Small intestine (tissue), 7 donors: ENCODE measurements around the gene CTF1. TPM values are rescaled to one million over a fixed set of nuclear protein-coding genes. Genes with fewer than 3 reads are reported as not detected.
A peak's percentile ranks its signal among the peaks of the same experiment; 100 is the strongest.
"Not testable (repeated sequence)": the region's sequence is repeated elsewhere in the genome, so short reads cannot be mapped to it uniquely, and the experiment has no call there.

Source experiments
- DNase-seq, 2 donors: peaks; one replicate each; pipeline versions ENCODE4 v3.0.0 to v3.0.0-alpha.2; 2013
- FAIRE-seq: peaks from 2 replicates; lab custom pipeline; 2012; peaks lifted over from hg19 to GRCh38; lab: Jason Lieb, UNC
- H3K27ac ChIP-seq, 3 donors: one replicate each; pipeline ENCODE4 v1.5.1; 2013; ENCODE audit warnings: low read length in 2 of 3, mild to moderate bottlenecking in 2 of 3, control low read depth in 1 of 3, inconsistent platforms in 1 of 3, low read depth in 1 of 3, moderate library complexity in 1 of 3
- H3K27me3 ChIP-seq, 3 donors: one replicate each; pipeline ENCODE4 v1.6.1; 2013; ENCODE audit warnings: low read length in 3 of 3, inconsistent platforms in 1 of 3; ENCODE audit not compliant: control insufficient read depth in 3 of 3, insufficient read depth in 3 of 3
- H3K36me3 ChIP-seq, 3 donors: one replicate each; pipeline ENCODE4 v1.6.1; 2013; ENCODE audit warnings: low read length in 3 of 3, inconsistent platforms in 1 of 3, low read depth in 1 of 3, mild to moderate bottlenecking in 1 of 3, moderate library complexity in 1 of 3; ENCODE audit not compliant: control insufficient read depth in 3 of 3, insufficient read depth in 2 of 3
- H3K4me1 ChIP-seq, 3 donors: one replicate each; pipeline ENCODE4 v1.6.1; 2013; ENCODE audit warnings: low read length in 2 of 3, inconsistent platforms in 1 of 3, low read depth in 1 of 3, mild to moderate bottlenecking in 1 of 3, moderate library complexity in 1 of 3; ENCODE audit not compliant: control insufficient read depth in 3 of 3, insufficient read depth in 2 of 3
- H3K4me3 ChIP-seq, 3 donors: one replicate each; pipeline ENCODE4 v1.5.1; 2013; ENCODE audit warnings: low read length in 3 of 3, control low read depth in 1 of 3, inconsistent platforms in 1 of 3, low read depth in 1 of 3, mild to moderate bottlenecking in 1 of 3, moderate library complexity in 1 of 3
- H3K9me3 ChIP-seq, 2 donors: one replicate each; pipeline ENCODE4 v1.6.1; 2013; ENCODE audit warnings: low read depth in 1 of 2, low read length in 1 of 2; ENCODE audit not compliant: control insufficient read depth in 2 of 2, insufficient read depth in 1 of 2
- WGBS, 3 donors: extraction: QIAGEN DNeasy Blood & Tissue Kit; methylation state at CpG; one replicate each; pipeline ENCODE4 v1.1.7; 2013; 5-methylcytosine and 5-hydroxymethylcytosine counted together
- polyA plus RNA-seq, 4 donors: library from polyadenylated mRNA; stranded (reverse) in 3 of 4; unstranded in 1 of 4; fragments of 200-250 nt in 3 of 4; fragments of 120-200 nt in 1 of 4; gene quantifications; one replicate each; pipeline versions ENCODE4 v1.2.1 to v1.2.3, GENCODE V29; 2013
- donor health status: healthy with polysubstance abuse.
- donor health status: control.
- donor health status: control.
- donor health status: Bipolar disorder and iron deficiency.
- donor health status: healthy.

CTF1 gene
- polyA plus RNA-seq, 4 donors = 1.1 to 3.0 TPM; not detected in 2

DNA sequence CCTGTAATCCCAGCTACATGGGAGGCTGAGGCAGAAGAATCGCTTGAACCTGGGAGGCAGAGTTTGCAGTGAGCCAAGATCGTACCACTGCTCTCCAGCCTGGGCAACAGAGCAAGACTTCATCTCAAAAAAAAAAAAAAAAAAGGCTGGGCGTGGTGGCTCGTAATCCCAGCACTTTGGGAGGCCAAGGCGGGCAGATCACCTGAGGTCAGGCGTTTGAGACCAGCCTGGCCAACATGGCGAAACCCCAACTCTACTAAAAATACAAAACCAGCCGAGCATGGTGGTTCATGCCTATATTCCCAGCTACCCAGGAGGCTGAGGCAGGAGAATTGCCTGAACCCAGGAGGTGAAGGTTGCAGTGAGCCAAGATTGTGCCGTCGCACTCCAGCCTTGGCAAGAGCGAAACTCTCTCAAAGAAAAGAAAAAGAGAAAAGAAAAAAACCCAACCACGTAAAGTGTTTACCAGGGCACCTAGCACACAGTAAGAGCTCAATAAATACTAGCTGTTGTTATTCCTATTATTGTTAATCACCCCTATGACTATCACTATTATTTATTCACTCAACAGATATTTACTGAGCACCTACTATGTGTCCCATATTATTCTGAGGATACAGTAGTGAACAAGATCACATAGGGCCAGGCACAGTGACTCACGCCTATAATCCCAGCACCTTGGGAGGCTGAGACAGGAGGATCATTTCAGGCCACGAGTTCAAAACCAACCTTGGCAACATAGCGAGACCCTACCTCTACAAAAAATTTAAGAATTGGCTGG is 5.2 kb upstream of the CTF1 start:
- not testable (repeated sequence) for H3K9me3 ChIP-seq, H3K27ac ChIP-seq, DNase-seq, H3K27me3 ChIP-seq, H3K4me3 ChIP-seq, FAIRE-seq
- peaks cover 0 to 53% (median 3%) of the 10 kb centered on the region in 3 donors for H3K36me3 ChIP-seq
- H3K4me1 ChIP-seq = peaks cover 1 to 30% (median 2%) of the 10 kb centered on the region in 3 donors
- WGBS, 3 donors = 88 to 92% (median 91%) methylated on average over 14 to 15 of the region's 15 CpGs

DNA sequence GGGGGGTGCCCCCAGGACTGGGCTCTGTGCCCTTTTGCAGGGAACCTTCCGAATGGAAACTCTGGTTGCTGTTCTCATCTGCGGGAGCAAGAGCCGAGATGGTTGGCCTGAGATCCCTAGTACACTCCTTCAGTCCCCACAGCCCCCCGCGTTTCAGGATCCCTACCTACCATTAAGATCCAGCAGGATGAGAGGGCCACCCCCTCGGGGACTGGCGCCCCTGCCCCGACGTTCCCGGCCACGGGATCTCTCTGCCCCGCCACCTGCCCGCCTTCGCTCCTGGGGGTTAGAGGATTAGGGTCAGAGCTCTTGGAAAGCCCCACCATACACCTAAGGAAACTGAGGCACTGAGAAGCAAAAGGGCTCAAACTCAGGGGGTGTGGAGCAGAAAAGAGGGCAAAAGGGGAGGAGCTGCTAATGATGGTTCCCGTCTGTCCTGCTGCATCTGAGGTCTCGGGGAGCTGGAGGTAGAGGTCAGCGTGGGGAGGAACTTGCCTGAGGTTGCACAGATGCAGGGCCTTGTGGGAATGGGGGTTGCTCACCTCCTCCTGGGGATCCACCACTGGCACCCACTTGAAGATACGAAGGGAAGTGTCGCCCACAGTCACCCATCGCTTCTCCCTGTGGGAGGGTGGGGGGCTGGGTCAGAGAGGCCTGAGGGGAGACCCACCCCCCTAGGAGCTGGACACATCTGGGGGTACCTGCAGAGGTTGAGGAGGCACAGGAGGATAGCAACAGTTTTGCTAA is 3.6 kb upstream of the CTF1 start:
- Histone ChIP-seq H3K4me1 (peaks cover 1 to 39% (median 2%) of the 10 kb centered on the region in 3 donors), H3K27me3 (no peaks in the 10 kb centered on the region), H3K9me3 (no peaks in the 10 kb centered on the region), H3K27ac (no peak overlapping the region), H3K36me3 (peaks cover 0 to 38% (median 3%) of the 10 kb centered on the region in 3 donors), H3K4me3 (peak overlapping the region; percentile 65 to 85 (median 84))
- no peak for FAIRE-seq
- WGBS, 3 donors = 52 to 63% (median 63%) methylated on average over 19 to 20 of the region's 20 CpGs
- DNase-seq = no peak

DNA sequence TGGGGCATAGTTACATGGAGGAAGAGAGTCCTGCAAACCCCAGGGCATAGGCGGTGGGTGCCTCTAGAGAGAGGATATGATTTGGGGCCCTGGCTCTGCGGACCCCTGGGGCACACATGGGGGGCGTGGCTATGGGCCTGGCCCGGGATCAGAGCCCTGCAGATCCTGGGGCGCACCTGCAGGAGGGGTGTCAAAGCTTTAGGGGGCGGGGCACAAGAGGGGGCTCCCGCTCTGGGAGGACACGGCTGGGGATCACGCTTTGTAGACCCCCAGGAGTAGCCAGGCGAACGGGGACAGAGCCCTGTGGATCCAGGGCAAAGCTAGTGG is 3.0 kb upstream of the CTF1 start:
- FAIRE-seq = no peak
- H3K4me3 ChIP-seq = peak overlapping the region; percentile 65 to 85 (median 84)
- 0 to 1% (median 0%) methylated on average over 10 to 11 of the region's 11 CpGs for WGBS, 3 donors
- no peak for DNase-seq
- peak overlapping the region; percentile 71 to 93 (median 78) for H3K27ac ChIP-seq
- peaks cover 0 to 36% (median 3%) of the 10 kb centered on the region in 3 donors for H3K36me3 ChIP-seq
- peaks cover 1 to 39% (median 2%) of the 10 kb centered on the region in 3 donors for H3K4me1 ChIP-seq
- no peaks in the 10 kb centered on the region for H3K9me3 ChIP-seq
- H3K27me3 ChIP-seq = no peaks in the 10 kb centered on the region

DNA sequence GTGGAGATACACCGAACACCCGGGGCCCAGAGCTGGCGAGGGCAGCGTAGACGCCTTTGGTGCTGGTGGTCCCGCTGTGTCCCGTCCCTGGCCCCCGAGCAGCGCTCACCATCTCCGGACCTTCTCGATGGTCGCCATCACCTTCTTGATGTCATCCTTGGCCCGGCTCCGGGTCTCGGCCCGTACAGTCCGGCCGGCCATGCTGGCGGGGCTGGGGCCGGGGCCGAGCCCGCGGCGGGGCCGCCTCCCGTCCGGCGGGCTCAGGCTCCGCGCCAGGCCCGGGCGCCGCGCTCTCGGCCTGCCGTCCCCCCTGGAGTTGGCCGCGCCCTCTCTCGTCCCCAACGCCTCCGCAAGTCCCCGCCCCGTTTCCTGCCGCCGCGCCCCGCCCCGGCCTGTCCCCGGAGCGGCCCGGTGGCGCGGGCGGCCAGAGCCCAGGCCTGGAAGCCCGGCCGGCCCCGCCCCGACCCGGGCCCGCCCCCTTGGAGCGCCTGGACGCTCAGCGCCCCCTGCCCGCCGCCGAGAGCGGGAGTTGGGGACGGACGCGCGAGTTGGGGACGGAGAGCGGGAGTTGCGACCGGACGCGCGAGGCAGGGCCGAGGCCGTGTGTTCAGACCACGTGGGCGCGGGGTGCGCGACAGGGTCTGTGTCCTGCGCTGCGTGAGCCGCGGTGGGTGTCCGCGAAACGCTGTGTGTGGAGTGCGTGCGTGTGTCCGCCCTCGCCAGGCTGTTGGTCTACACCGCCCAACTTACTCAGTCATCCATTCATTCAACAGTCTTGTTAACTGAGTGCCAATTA is 2.5 kb upstream of the CTF1 start, which contains the start of gene BCL7C:
TSS of gene BCL7C (minus strand) at position 334 of the 796 bp plus-strand sequence. CDS start at position 201, 133 bp downstream.
- peaks cover 0 to 31% (median under 1%) of the 10 kb centered on the region in 3 donors for H3K36me3 ChIP-seq
- H3K4me1 ChIP-seq = peaks cover 1 to 39% (median 2%) of the 10 kb centered on the region in 3 donors
- peak within 1 kb of the TSS; percentile 71 to 93 (median 86) for H3K27ac ChIP-seq
- FAIRE-seq (no peak), DNase-seq (peak; percentile 93 to 96)
- no peaks in the 10 kb centered on the region for H3K27me3 ChIP-seq
- WGBS, 3 donors = 1% methylated on average over 39 to 97 of the region's 97 CpGs
- H3K4me3 ChIP-seq = peak within 1 kb of the TSS; percentile 65 to 85 (median 84)
- H3K9me3 ChIP-seq = no peaks in the 10 kb centered on the region

DNA sequence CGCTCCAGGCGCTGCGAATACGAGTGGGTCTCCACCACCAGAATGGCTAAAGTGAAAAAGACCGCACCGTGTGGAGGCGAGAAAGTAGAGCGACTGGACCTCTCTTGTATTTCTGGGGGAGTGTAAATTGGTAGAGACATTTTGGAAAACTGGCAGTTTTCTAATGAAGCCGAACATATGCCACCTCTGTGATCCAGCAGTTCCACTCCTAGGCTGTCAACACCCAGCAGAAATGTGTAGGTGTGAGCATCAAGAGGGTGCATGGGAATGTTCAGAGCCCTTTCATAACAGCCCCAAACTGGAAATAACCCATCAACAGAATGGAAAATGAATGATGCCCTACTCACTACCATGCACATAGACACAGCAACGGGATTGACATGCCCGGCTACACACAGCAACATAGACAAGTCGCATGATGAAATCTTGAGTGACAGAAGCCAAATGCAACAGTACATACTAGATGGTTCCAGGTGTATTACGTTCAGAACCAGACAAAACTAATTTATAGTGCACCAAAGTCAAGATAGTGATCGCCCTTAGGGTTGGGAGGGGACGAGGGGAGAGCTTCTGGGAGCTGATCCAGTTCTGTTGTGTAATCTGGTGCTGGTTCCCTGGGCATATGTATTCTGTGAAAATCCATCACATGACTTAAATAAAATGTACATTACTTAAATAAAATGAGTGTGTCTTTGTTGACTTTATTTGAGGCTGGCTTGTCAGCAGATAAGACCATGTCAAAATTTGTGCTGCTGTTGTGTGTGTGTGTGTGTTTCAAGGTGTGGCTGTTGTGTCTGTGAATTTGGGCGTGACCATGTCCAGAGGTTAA is 1.7 kb upstream of the CTF1 start:
- H3K4me3 ChIP-seq = peak overlapping the region in 2 of 3 donors; percentile 53 to 84
- WGBS, 3 donors = 27 to 47% (median 38%) methylated on average over 16 of the region's 16 CpGs
- no peaks in the 10 kb centered on the region for H3K27me3 ChIP-seq
- H3K4me1 ChIP-seq = peaks cover 1 to 39% (median 2%) of the 10 kb centered on the region in 3 donors
- FAIRE-seq = no peak
- peak overlapping the region; percentile 67 to 93 (median 86) for H3K27ac ChIP-seq
- peaks cover 0 to 23% (median 0%) of the 10 kb centered on the region in 3 donors for H3K36me3 ChIP-seq
- no peak for DNase-seq
- no peaks in the 10 kb centered on the region for H3K9me3 ChIP-seq

DNA sequence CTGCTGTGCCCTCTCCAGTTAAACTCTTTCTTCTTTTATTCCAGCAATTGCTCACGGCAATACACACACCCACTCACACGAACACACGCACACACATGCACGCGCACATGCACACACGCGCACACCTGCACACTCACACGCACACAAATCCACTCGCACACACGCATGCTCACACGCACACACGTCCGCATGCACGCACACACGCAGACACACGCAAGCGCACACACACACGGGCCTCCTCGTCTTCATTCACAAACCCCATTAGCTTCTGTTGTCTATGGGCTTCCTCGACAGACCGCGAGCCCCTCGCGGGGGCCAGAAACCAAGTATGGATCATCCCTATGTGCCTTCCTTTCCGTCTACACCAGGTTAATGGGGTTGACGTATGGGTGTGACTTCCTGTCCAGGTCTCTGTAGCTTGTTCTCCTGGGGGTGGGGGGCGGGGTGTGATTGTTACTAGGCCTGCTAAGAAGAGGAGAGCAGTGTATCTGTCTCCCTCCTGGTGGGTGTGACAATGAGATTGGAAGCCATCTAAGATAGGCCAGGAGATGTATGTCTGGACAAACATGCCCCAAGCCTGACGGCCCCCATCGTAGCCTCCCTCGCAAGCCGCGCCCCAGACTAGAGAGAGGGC is 670 bp upstream of the CTF1 start:
- H3K27me3 ChIP-seq = no peaks in the 10 kb centered on the region
- H3K36me3 ChIP-seq = peaks cover 0 to 20% (median 0%) of the 10 kb centered on the region in 3 donors
- WGBS, 3 donors = 72 to 84% (median 82%) methylated on average over 31 to 32 of the region's 32 CpGs
- peak in 1 of 2 donors; percentile 74 for DNase-seq
- peak overlapping the region in 1 of 3 donors; percentile 72 for H3K4me3 ChIP-seq
- H3K9me3 ChIP-seq = no peaks in the 10 kb centered on the region
- H3K4me1 ChIP-seq = peaks cover 1 to 39% (median 2%) of the 10 kb centered on the region in 3 donors
- FAIRE-seq = no peak
- H3K27ac ChIP-seq = peak overlapping the region; percentile 71 to 98 (median 77)
